ENCODE results near the gene COL25A1. TPM values are rescaled to one million over a fixed set of nuclear protein-coding genes. Genes with fewer than 3 reads are reported as not detected.

Gene COL25A1
- polyA plus RNA-seq, 2 of the 4 experiments (the other 2 are of a cell fraction) = not detected

DNA sequence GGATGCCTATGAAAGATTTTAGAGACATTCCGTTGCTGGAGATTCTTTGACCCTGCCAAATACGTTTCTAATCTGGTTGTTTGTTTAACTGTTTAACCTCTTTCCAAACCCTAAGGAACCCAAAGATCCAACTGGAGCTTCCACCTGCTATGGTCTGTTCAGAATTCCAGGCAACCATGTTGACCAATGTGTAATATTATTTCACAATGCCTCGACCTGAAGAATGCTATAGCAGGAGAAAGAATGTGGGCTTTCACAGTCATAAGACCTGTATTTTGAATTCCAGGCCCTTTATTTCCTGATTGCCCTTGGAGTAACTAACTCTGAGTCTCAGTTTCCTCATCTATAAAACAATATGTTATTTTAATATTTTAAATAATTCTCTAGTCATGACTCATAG lies 90.8 kb downstream of the COL25A1 start:
- no peak overlapping the region for H3K4me3 ChIP-seq
- no peaks in the 10 kb centered on the region for H3K4me1 ChIP-seq
- no peak for TF ChIP-seq MAFK (IDR thresholded peaks at IDR 0.05; ENCODE audit: partially characterized antibody)
- H3K4me2 ChIP-seq = no peak overlapping the region
- FAIRE-seq = no peak
- POLR2A ChIA-PET = no interaction called here
- no peak for DNase-seq (ENCODE audit: low read depth in 1 of 2, low spot score in 1 of 2)
- no peak for ATAC-seq
- H3K9me3 ChIP-seq = no peaks in the 10 kb centered on the region
- H3K27ac ChIP-seq = no peak overlapping the region
- CTCF ChIA-PET = no interaction called here
- 0% methylated on average over 3 of the region's 3 CpGs for WGBS (ENCODE audit: missing lambda C conversion rate)

DNA sequence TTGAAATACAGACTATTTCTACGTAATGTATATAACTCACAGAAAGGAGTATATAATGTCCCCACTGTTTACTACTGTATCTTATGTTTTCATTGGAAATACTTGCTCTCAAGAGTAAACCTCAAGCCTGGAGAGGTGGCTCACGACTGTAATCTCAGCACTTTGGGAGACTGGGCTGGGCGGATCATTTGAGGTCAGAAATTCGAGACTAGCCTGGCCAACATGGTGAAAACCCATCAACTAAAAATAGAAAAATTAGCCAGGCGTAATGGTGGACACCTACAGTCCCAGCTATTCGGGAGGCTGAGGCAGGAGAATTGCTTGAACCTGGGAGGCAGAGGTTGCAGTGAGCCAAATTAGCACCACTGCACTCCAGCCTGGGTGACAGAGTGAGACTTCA lies 92.8 kb downstream of the COL25A1 start:
- Histone ChIP-seq H3K4me3 (no peak overlapping the region), H3K27ac (no peak overlapping the region), H3K9me3 (no peaks in the 10 kb centered on the region), H3K4me1 (no peaks in the 10 kb centered on the region), H3K4me2 (no peak overlapping the region)
- 1% methylated on average over 6 of the region's 6 CpGs for WGBS (ENCODE audit: missing lambda C conversion rate)
- TF ChIP-seq FOSL2 (IDR thresholded peaks at IDR 0.05) = no peak
- no peak for TF ChIP-seq FOSL2 (CRISPR knock-in tag; IDR thresholded peaks at IDR 0.05)
- no peak for TF ChIP-seq KDM5A (IDR thresholded peaks at IDR 0.05)
- TF ChIP-seq JUN (IDR thresholded peaks at IDR 0.05) = no peak
- no peak for TF ChIP-seq RAD21 (conservative IDR thresholded peaks at IDR 0.05 in 1 of 2, IDR thresholded peaks at IDR 0.05 in 1 of 2)
- no peak for TF ChIP-seq SREBF2 (IDR thresholded peaks at IDR 0.05)
- no peak for TF ChIP-seq TP53 (CRISPR knock-in tag; IDR thresholded peaks at IDR 0.05)
- no peak for TF ChIP-seq RFX5 (IDR thresholded peaks at IDR 0.05)
- no peak for TF ChIP-seq RCOR1 (IDR thresholded peaks at IDR 0.05; ENCODE audit: low read depth, low read length)
- TF ChIP-seq, protein P1, sequence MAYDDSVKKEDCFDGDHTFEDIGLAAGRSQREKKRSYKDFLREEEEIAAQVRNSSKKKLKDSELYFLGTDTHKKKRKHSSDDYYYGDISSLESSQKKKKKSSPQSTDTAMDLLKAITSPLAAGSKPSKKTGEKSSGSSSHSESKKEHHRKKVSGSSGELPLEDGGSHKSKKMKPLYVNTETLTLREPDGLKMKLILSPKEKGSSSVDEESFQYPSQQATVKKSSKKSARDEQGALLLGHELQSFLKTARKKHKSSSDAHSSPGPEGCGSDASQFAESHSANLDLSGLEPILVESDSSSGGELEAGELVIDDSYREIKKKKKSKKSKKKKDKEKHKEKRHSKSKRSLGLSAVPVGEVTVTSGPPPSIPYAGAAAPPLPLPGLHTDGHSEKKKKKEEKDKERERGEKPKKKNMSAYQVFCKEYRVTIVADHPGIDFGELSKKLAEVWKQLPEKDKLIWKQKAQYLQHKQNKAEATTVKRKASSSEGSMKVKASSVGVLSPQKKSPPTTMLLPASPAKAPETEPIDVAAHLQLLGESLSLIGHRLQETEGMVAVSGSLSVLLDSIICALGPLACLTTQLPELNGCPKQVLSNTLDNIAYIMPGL (CRISPR knock-in tag; IDR thresholded peaks at IDR 0.05; ENCODE audit: borderline replicate concordance) = no peak
- TF ChIP-seq EHF (CRISPR knock-in tag; IDR thresholded peaks at IDR 0.05) = no peak
- TF ChIP-seq NR3C1 (IDR thresholded peaks at IDR 0.05) = no peak
- ChIA-PET POLR2A (no interaction called here), CTCF (no interaction called here)
- no peak for DNase-seq (ENCODE audit: low read depth in 1 of 2, low spot score in 1 of 2)
- ATAC-seq = no peak
- FAIRE-seq = no peak

DNA sequence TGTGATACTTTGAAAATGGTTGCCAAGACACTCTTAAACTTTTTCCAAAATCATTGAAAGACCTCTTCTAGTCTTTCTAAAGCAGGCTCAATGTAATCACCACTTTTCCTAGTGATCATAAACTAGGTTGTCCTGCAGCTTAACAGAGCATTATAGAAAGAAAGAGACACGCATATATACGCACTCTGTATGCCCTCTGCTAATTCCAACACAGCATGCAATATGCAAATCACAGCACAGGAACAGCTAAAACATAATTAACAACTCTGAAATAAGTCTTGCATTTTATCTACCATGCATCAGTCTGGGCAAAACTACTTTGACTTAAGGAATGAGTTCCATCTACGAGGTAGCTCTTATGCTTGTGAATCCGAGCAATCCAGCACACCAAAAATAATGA lies 94.6 kb downstream of the COL25A1 start:
- FAIRE-seq (no peak), ATAC-seq (no peak), DNase-seq (ENCODE audit: low read depth in 1 of 2, low spot score in 1 of 2) (no peak)
- Histone ChIP-seq H3K4me2 (no peak overlapping the region), H3K4me1 (no peaks in the 10 kb centered on the region), H3K9me3 (no peaks in the 10 kb centered on the region), H3K4me3 (no peak overlapping the region), H3K27ac (no peak overlapping the region)
- TF ChIP-seq, protein P2, sequence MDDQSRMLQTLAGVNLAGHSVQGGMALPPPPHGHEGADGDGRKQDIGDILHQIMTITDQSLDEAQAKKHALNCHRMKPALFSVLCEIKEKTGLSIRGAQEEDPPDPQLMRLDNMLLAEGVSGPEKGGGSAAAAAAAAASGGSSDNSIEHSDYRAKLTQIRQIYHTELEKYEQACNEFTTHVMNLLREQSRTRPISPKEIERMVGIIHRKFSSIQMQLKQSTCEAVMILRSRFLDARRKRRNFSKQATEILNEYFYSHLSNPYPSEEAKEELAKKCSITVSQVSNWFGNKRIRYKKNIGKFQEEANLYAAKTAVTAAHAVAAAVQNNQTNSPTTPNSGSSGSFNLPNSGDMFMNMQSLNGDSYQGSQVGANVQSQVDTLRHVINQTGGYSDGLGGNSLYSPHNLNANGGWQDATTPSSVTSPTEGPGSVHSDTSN (IDR thresholded peaks at IDR 0.05) = no peak
- no peak for TF ChIP-seq FOSB (CRISPR knock-in tag; IDR thresholded peaks at IDR 0.05)
- no peak for TF ChIP-seq KDM5A (IDR thresholded peaks at IDR 0.05)
- TF ChIP-seq ZC3H11A (IDR thresholded peaks at IDR 0.05) = no peak
- TF ChIP-seq, protein P3, sequence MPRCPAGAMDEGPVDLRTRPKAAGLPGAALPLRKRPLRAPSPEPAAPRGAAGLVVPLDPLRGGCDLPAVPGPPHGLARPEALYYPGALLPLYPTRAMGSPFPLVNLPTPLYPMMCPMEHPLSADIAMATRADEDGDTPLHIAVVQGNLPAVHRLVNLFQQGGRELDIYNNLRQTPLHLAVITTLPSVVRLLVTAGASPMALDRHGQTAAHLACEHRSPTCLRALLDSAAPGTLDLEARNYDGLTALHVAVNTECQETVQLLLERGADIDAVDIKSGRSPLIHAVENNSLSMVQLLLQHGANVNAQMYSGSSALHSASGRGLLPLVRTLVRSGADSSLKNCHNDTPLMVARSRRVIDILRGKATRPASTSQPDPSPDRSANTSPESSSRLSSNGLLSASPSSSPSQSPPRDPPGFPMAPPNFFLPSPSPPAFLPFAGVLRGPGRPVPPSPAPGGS (IDR thresholded peaks at IDR 0.05) = no peak
- TF ChIP-seq NPAS2 (CRISPR knock-in tag; IDR thresholded peaks at IDR 0.05; ENCODE audit: borderline replicate concordance) = no peak
- no peak for TF ChIP-seq ZSCAN20 (CRISPR knock-in tag; IDR thresholded peaks at IDR 0.05)
- no peak for TF ChIP-seq RNF2 (IDR thresholded peaks at IDR 0.05; ENCODE audit: borderline replicate concordance, low read depth)
- no peak for TF ChIP-seq KDM1A (IDR thresholded peaks at IDR 0.05; ENCODE audit: low read depth)
- no peak for TF ChIP-seq CHD2 (IDR thresholded peaks at IDR 0.05; ENCODE audit: low read length, partially characterized antibody)
- TF ChIP-seq EHMT2 (IDR thresholded peaks at IDR 0.05; ENCODE audit: low read depth) = no peak
- no peak for TF ChIP-seq MYC (IDR thresholded peaks at IDR 0.05; ENCODE audit: borderline replicate concordance, low read length)
- no peak for TF ChIP-seq JUNB (IDR thresholded peaks at IDR 0.05)
- TF ChIP-seq SMC3 (IDR thresholded peaks at IDR 0.05) = no peak
- no peak for TF ChIP-seq HOXB5 (CRISPR knock-in tag; IDR thresholded peaks at IDR 0.05)
- TF ChIP-seq NFE2L2 (conservative IDR thresholded peaks at IDR 0.05; ENCODE audit: low read length) = no peak
- TF ChIP-seq RCOR1 (IDR thresholded peaks at IDR 0.05; ENCODE audit: low read depth, low read length) = no peak
- TF ChIP-seq, protein P4, sequence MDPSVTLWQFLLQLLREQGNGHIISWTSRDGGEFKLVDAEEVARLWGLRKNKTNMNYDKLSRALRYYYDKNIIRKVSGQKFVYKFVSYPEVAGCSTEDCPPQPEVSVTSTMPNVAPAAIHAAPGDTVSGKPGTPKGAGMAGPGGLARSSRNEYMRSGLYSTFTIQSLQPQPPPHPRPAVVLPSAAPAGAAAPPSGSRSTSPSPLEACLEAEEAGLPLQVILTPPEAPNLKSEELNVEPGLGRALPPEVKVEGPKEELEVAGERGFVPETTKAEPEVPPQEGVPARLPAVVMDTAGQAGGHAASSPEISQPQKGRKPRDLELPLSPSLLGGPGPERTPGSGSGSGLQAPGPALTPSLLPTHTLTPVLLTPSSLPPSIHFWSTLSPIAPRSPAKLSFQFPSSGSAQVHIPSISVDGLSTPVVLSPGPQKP (IDR thresholded peaks at IDR 0.05; ENCODE audit: low read depth, low read length) = no peak
- TF ChIP-seq ZNF302 (CRISPR knock-in tag; IDR thresholded peaks at IDR 0.05) = no peak
- ChIA-PET POLR2A (no interaction called here), CTCF (no interaction called here)
- WGBS (ENCODE audit: missing lambda C conversion rate) = 17% methylated on average over 4 of the region's 4 CpGs
